ENCODE data around the gene SORL1-AS1.

SORL1-AS1 gene

GRCh38 chr11:121441521-121441920, 11.2 kb downstream of the SORL1-AS1 start (continued):
- TF ChIP-seq STAT6 (CRISPR knock-in tag; conservative IDR thresholded peaks at IDR 0.05; ENCODE audit: low read depth) (no peak), ATF2 (CRISPR knock-in tag; IDR thresholded peaks at IDR 0.05; ENCODE audit: borderline replicate concordance, low read depth) (no peak)

- Mint-ChIP-seq H3K4me1 (peaks cover 12% of the 10 kb centered on the region), H3K27me3 (ENCODE audit: low read depth) (no peaks in the 10 kb centered on the region; the same call in 1 of the 2 replicates), H3K4me3 (no peak overlapping the region), H3K36me3 (no peaks in the 10 kb centered on the region), H3K9me3 (no peaks in the 10 kb centered on the region), H3K27ac (no peak overlapping the region)
- ATAC-seq (no peak), DNase-seq (ENCODE audit: low spot score) (no peak)
- ChIA-PET POLR2A (no interaction called here), CTCF (no interaction called here)
- TF ChIP-seq GABPB1 (CRISPR knock-in tag; IDR thresholded peaks at IDR 0.05) (no peak), GRHL2 (CRISPR knock-in tag; IDR thresholded peaks at IDR 0.05; ENCODE audit: insufficient replicate concordance, severe bottlenecking) (no peak)
These were observed 13.0 kb downstream of the SORL1-AS1 start for GRCh38 chr11:121439759-121440158.

GRCh38 chr11:121439337-121439736, 13.4 kb downstream of the SORL1-AS1 start:
- Mint-ChIP-seq H3K27ac (no peak overlapping the region), H3K36me3 (no peaks in the 10 kb centered on the region), H3K4me3 (no peak overlapping the region), H3K27me3 (ENCODE audit: low read depth) (no peaks in the 10 kb centered on the region; the same call in 1 of the 2 replicates), H3K4me1 (peaks cover 8% of the 10 kb centered on the region), H3K9me3 (no peaks in the 10 kb centered on the region)
- DNase-seq (ENCODE audit: low spot score) (no peak), ATAC-seq (no peak)
- TF ChIP-seq TEAD4 (CRISPR knock-in tag; IDR thresholded peaks at IDR 0.05) (no peak), FOXK1 (CRISPR knock-in tag; IDR thresholded peaks at IDR 0.05) (no peak), ZBTB21 (CRISPR knock-in tag; IDR thresholded peaks at IDR 0.05; ENCODE audit: borderline replicate concordance) (no peak), NFE2L1 (CRISPR knock-in tag; IDR thresholded peaks at IDR 0.05) (no peak), ATF1 (CRISPR knock-in tag; IDR thresholded peaks at IDR 0.05) (no peak), MLX (CRISPR knock-in tag; IDR thresholded peaks at IDR 0.05) (no peak), ATF6 (CRISPR knock-in tag; IDR thresholded peaks at IDR 0.05) (no peak), TP53 (CRISPR knock-in tag; IDR thresholded peaks at IDR 0.05) (no peak), ZNF425 (CRISPR knock-in tag; conservative IDR thresholded peaks at IDR 0.05) (no peak), NFYB (CRISPR knock-in tag; conservative IDR thresholded peaks at IDR 0.05; ENCODE audit: low read depth) (no peak), CDX4 (CRISPR knock-in tag; IDR thresholded peaks at IDR 0.05; ENCODE audit: borderline replicate concordance) (no peak), NR3C1 (CRISPR knock-in tag; conservative IDR thresholded peaks at IDR 0.05; ENCODE audit: low read depth) (no peak)
- CTCF ChIA-PET = no interaction called here
- POLR2A ChIA-PET = no interaction called here

Measured in WTC11 (cell line).